Islet precursor cell (in vitro differentiated cells): ENCODE measurements around the gene MMP14.
"Not testable (repeated sequence)": the region's sequence is repeated elsewhere in the genome, so short reads cannot be mapped to it uniquely, and the experiment has no call there.

ENCODE experiments used
- DNase-seq: peaks from one replicate; pipeline ENCODE4 v3.0.0-alpha.2; 2018

MMP14 gene

DNA sequence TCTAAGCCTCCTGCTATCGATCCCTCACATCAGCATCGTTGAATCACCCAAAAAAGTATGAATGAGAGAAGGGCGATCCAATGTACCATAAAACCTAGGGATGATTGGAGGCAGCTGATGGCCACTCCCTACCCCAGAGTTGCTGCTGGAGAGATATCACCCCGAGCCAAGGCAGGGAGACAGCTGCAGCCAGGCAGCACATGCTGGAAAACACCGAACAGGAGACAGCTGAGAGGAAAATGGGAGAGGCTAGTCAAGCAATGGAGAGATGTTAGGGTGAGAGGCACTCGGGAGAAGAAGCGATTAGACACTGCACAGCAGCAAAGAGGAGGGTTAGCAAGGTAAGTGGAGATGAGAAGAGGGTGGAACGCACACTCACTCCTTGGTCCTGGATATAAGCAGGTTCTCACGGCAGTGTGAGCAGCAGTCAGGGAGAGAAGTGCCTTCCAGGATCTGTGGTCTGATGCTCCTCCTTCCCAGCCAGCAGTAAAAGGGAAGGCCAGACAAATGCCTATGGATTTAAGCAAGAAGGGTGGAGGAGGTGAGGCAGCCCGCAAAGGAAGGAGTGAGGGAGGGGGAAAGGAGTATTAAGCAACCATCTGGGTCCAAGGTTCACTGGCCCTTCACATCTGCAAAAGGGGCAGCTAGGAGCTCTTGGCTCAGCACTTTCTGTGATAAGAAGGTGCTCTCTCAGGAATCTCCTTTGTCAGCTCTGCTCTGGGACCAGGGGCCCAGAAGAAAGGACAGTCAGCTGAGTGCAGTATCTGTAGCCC is 21.3 kb upstream of the MMP14 start, which contains the start of gene SLC7A7:
Gene SLC7A7 (minus strand): TSS at position 495 of the 773 bp plus-strand sequence. CDS start 2,037 bp downstream, outside the sequence.
- peak; percentile 80 for DNase-seq

- DNase-seq, result peak; percentile 88
Measured at GRCh38 chr14:22819151-22819988, 17.0 kb upstream of the MMP14 start.

DNA sequence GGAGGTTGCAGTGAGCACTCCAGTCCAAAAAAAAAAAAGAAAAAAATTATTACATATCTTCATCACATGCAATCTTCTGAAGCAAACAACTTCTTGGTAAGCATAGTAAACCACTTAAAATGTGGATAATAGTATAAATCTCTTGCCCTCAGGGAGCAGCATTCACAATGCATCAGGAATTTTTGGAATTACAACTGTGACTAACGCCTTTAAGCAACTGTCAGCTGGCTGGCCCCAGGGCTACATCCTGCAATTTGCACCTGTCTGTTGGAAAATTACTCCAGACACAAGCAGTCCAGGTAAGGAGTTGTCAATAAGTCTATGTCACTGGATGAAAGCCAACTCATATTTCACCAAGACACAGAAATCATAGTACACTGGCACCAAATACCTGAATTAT is 15.7 kb upstream of the MMP14 start:
- peak; percentile 89 for DNase-seq

GRCh38 chr14:22821193-22822015 is 15.0 kb upstream of the MMP14 start:
- peak; percentile 90 for DNase-seq

DNA sequence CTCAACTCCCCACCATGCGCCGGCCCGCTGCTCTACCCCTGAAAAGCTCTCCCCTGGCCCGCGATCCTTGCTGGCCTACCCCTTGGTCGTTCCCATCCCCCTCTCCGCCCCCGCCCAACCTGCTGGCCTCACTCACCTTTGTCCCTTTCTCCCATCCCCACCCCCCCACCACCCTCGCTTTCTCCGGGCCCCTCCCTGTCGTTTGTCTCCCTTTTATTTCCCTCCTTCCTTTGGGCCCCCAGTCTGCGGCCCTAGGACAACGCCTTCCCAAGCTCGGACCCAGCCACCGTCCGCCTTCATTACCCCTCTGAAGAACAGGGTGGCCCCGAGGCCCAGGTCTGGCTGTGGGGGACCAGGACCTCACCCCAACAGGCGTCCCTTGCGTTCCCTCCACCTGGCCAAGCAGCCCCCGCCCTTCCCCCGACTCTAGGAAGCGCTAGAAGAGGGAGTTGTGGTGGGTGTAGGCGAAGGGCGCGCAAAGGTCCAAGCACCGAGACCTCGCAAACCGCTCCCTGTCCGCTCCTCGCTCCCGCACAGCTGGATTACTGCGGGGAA is 14.3 kb upstream of the MMP14 start:
- peak; percentile 80 for DNase-seq

DNA sequence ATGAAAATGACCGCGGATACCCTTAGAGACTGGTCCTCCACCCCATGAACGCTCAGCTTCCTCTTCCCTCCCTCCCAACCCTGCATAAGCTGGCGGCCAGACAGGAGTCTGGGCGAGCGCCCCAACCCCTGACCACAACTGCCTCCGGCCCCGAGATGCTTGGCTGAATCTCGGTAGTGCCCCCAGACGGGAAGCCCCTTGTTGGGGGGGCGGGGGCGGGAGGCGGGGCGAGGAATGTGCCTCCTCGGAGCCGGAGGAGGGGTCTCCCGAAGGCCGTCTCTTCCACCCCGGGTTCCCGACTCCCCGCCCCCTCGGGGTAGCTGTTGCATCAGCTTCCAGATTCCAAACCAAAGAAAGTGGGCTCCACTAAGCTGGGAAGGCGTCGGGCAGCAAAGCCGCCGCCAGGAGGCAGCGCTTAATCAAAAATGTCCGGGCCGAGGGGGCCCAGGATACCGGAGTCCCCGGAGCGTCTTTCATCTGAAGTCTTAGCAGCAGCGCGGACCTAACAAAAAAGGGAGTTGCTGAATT is 13.8 kb upstream of the MMP14 start:
- peak; percentile 98 for DNase-seq

GRCh38 chr14:22824711-22825359 is 11.6 kb upstream of the MMP14 start:
- DNase-seq, result peak; percentile 96

DNA sequence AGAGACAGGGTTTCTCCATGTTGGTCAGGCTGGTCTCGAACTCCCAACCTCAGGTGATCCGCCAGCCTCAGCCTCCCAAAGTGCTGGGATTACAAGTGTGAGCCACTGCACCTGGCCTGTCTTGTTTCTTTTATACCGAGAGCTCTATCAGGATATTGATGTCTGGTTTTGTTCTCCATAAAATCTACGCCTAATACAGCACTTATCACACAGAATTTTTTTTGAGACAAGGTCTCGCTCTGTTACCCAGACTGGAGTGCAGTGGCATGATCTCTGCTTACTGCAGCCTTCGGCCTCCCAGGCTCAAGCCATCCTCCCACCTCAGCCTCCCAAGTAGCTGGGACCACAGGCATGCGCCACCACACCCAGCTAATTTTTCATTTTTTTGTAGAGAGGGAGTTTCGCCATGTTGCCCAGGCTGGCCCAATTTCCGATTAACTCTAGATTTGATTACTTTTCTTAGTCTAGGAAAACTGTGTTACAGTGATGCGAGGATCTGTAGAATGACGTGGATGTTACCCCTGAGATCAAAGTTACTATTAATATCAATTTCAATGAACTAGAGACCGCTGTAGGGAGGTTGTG is 7.2 kb upstream of the MMP14 start:
- DNase-seq, result not testable (repeated sequence)

- peak; percentile 92 for DNase-seq
Measured at GRCh38 chr14:22829661-22830442, 6.5 kb upstream of the MMP14 start, which contains the start of gene MRPL52. Gene MRPL52, plus strand, starts transcription at chr14:22829887. Its CDS starts 26 bp downstream, at chr14:22829913.

DNA sequence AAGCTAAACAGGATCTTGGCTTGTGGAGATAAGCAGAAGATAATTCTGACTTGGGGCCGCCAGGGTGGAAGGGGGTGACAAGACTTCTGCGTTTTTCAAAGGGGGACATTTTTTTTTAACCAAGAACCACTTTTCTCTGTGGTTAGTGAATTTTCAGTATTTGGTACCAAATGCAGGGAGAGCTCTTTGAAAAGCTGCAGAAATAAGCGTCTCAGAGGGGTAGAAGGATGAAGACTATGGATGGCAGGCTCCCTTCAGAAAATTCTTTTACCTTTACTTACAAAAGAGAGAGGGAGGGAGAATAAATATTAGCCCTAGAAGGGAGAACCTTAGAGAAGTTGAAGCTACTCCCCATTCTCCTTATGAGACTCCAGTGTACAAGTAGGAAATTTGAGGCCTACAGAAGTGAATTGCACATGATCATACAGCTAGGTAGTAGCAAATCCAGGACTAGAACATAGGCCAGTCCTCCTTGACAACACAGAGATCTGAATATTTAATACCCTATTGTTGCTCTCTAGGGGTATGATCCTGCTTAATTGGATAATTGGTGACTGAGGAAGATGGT is 5.9 kb upstream of the MMP14 start:
- no peak for DNase-seq

DNA sequence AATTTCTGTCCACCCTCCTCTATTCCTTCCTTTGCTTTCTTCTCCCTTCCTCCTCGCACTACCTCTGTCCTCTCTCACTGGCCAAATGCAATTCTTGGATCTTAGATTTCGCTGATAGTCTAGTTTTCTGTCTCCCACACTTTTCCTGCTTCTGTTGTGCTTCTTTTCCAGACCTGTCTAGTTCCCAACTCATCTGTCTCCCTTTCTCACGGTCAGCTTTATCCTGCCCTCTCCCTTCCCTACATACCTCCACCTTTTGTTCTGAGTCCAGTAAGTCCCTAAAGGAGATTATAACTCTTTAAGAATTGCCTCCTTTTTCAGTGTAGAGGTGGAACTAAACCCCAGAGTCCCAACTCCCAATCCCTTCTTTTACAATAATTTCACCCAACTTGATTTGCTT is 880 bp upstream of the MMP14 start:
- peak; percentile 42 for DNase-seq

DNA sequence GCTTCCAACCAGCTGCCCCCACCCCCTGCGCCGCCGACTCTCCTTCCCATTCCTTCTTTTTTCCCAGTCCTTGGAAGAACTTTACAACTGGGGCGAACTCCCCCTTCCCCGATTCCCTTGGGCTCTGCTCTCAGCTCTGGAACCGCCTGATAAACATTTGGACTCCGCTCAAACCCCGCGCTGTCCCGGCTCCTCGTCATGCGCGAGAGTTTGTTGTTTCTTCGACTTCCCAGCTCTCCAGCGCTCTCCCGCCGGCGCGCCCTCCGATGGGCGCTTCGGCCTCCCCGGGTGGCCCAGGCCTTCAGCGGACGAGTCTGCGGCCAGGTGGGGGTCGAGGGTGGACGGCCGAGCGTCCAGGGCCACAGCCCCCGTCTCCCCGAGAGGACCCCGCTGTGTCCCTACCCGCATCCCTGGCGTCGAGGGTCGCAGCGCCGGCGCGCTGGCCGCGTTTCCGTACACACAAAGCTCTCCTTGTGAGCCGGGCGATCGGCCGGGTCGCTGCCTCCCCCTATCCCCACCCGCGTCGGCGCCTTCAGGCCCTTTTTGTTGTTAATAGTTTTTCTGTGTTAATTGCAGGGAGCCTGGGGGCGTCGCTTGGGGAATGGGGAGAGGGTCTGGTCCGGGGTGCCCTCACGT is 847 bp downstream of the MMP14 start:
- DNase-seq, result no peak

DNA sequence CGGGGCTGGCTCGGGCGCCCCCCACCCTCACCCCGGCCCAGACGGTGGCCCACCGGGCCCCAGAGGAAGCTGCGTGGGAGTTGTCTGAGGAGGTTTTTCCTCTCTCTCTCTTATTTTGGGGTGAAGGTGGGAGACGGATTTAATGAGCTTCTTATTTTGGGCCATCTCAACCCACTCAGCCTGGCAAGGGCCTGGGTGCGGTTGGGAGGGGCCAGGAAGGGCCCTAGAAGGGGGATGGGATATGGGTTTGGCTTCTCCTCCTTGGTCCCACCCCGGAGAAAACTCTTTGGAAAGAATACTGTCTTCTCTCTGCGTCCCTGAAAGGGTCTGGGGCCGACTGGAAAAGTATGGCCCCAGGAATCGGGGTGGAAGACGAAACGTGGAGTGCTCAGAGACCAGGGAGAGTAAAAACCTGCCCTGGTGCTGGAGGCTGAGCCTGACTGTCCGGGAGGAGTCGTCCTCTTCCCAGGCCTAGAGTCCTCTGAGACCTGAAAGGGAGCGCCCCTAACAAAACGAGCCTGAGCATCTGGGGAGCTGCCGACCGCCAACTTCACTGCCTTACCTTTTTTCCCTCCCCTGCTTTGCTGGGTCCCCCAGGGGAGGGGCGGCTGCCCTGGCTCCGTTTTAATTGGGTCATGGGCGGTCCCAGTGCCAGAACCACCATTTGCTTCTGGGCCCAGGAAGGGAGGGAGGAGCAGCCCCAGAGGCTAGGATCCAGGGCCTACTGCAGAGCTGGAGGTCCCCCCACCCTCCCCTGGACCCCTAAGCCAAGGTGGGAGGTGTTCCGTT is 1.6 kb downstream of the MMP14 start:
- DNase-seq, result no peak

- DNase-seq, result peak; percentile 70
Measured at GRCh38 chr14:22838631-22839041, 2.3 kb downstream of the MMP14 start.

DNA sequence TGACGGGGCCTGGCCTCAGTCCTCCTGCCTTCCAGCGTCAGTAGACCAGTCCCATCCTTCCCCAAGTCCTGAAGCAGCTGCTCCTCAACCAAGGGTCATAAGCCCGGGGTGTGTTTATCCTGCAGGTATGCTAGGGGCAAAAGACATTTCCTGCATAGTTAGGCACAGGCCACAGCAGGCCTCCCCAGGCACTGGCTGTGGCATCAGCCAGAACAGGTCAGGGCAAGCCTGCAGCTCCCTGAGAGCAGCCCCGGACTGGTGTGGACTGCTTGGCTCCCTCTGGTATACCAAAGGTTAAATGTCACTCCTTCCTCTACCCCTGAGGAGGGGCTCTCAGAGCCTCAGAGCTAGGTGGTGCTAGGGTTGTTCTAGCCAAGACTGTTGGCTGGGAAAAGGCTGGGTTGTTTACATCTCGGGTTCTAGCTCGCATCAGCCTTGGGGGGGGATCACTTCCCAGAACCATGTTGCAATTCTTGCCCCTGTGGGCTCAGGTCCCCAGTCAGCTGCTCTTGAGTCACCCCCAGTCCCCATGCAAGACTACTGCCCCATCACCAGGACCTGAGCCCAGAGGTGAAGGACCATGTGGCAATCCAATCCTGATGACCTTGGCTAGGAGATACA is 2.9 kb downstream of the MMP14 start:
- peak; percentile 67 for DNase-seq

- DNase-seq, result no peak
Measured at GRCh38 chr14:22841311-22841710, 4.9 kb downstream of the MMP14 start.

GRCh38 chr14:22841769-22842168 is 5.4 kb downstream of the MMP14 start:
- DNase-seq, result no peak
